GM23248 (cell line): ENCODE measurements around the gene COG7. TPM values are rescaled to one million over a fixed set of nuclear protein-coding genes. Genes with fewer than 3 reads are reported as not detected.
"Not testable (repeated sequence)": the region's sequence is repeated elsewhere in the genome, so short reads cannot be mapped to it uniquely, and the experiment has no call there.

Experiments used
- DNase-seq: peaks from one replicate; pipeline ENCODE4 v3.0.0-alpha.2; 2015
- H2AFZ ChIP-seq: fragments of 200-600 bp; sonication (generic); 2 replicates; pipeline ENCODE4 v1.6.1; 2016; ENCODE audit warnings: antibody characterized with exemption
- H3F3A ChIP-seq: fragments of 200-600 bp; sonication (generic); 2 replicates; pipeline ENCODE4 v1.6.1; 2016; ENCODE audit warnings: mild to moderate bottlenecking, antibody characterized with exemption, mixed run types; ENCODE audit not compliant: insufficient read depth
- H3K27ac ChIP-seq: fragments of 200-600 bp; sonication (generic); 2 replicates; pipeline ENCODE4 v1.5.1; 2016; ENCODE audit warnings: mild to moderate bottlenecking
- H3K27me3 ChIP-seq: fragments of 200-600 bp; sonication (generic); replicated peaks from 2 replicates; pipeline ENCODE4 v1.6.1; 2016; ENCODE audit warnings: mild to moderate bottlenecking; ENCODE audit not compliant: insufficient read depth
- H3K36me3 ChIP-seq: fragments of 200-600 bp; sonication (generic); 2 replicates; pipeline ENCODE4 v1.6.1; 2016; ENCODE audit warnings: low read depth, mild to moderate bottlenecking
- H3K4me1 ChIP-seq: fragments of 200-600 bp; sonication (generic); 2 replicates; pipeline ENCODE4 v1.6.1; 2016; ENCODE audit warnings: mild to moderate bottlenecking; ENCODE audit not compliant: insufficient read depth
- H3K4me2 ChIP-seq: fragments of 200-600 bp; sonication (generic); one replicate; pipeline ENCODE4 v1.6.1; 2016; ENCODE audit warnings: mild to moderate bottlenecking; ENCODE audit not compliant: unreplicated experiment
- H3K4me3 ChIP-seq: fragments of 200-600 bp; sonication (generic); 2 replicates; pipeline ENCODE4 v1.5.1; 2016; ENCODE audit warnings: mild to moderate bottlenecking
- H3K79me2 ChIP-seq: fragments of 200-600 bp; sonication (generic); 2 replicates; pipeline ENCODE4 v1.6.1; 2016; ENCODE audit warnings: mild to moderate bottlenecking; ENCODE audit not compliant: insufficient read depth
- H3K9ac ChIP-seq: fragments of 200-600 bp; sonication (generic); 2 replicates; pipeline ENCODE4 v1.6.1; 2016; ENCODE audit warnings: mild to moderate bottlenecking
- H3K9me2 ChIP-seq: fragments of 200-600 bp; sonication (generic); 2 replicates; pipeline ENCODE4 v1.6.1; 2016; ENCODE audit warnings: mixed run types, mild to moderate bottlenecking, moderate library complexity; ENCODE audit not compliant: insufficient read depth
- H3K9me3 ChIP-seq: fragments of 200-600 bp; sonication (generic); one replicate; pipeline ENCODE4 v1.6.1; 2017; ENCODE audit warnings: low read depth
- H4K20me1 ChIP-seq: fragments of 200-600 bp; sonication (generic); 2 replicates; pipeline ENCODE4 v1.6.0; 2016; ENCODE audit not compliant: insufficient read depth
- EZH2 ChIP-seq: fragments of 200-600 bp; sonication (generic); IDR thresholded peaks from 2 replicates; pipeline ENCODE4 v1.6.1; 2018; ENCODE audit warnings: antibody characterized with exemption, mild to moderate bottlenecking; ENCODE audit not compliant: insufficient read depth, poor library complexity, severe bottlenecking
- EZH2phosphoT487 ChIP-seq: fragments of 200-600 bp; sonication (generic); IDR thresholded peaks from 2 replicates; pipeline ENCODE4 v1.6.1; 2018; ENCODE audit warnings: antibody characterized with exemption, moderate library complexity, mild to moderate bottlenecking, low read depth; ENCODE audit not compliant: insufficient read depth
- WGBS, 2 experiments: methylation state at CpG; one replicate each; pipeline ENCODE4 v1.1.6; 2015 to 2017; ENCODE audit warnings: low lambda C conversion rate in 2 of 2, low coverage in 1 of 2; ENCODE audit errors: missing lambda C conversion rate in 2 of 2; 5-methylcytosine and 5-hydroxymethylcytosine counted together
- in situ Hi-C: fragments of 300-500 bp; cut with MboI; formaldehyde crosslinking; loops from 2 replicates; pipeline ENCODE4 v1.15.0; 2020
- polyA plus RNA-seq: library from polyadenylated mRNA; unstranded; fragments of >200 nt; fragmentation: Nextera tagmentation; extraction: Ambion mirVana; gene quantifications from 2 replicates; pipeline ENCODE4 v1.2.1, GENCODE V29; 2016
- total RNA-seq: library from RNA; depleted of rRNA; stranded (reverse); fragments of >200 nt; shearing (Covaris generic); gene quantifications from 2 replicates; pipeline ENCODE4 v1.2.3, GENCODE V29; 2014

COG7 gene
- total and polyA plus RNA-seq, 2 experiments from 2014 or later: 14.6 to 15.6 TPM

GRCh38 chr16:23392223-23392600, 60.8 kb downstream of the COG7 start:
- Histone ChIP-seq H3K27ac (no peak overlapping the region), H3K9ac (no peak overlapping the region), H3K27me3 (no peaks in the 10 kb centered on the region), H3K36me3 (peaks cover 15% of the 10 kb centered on the region; the same call in 1 of the 2 replicates), H3K4me3 (no peak overlapping the region), H4K20me1 (no peaks in the 10 kb centered on the region), H3K4me2 (no peak overlapping the region), H2AFZ (no peak overlapping the region), H3K4me1 (no peaks in the 10 kb centered on the region), H3F3A (no peaks in the 10 kb centered on the region), H3K79me2 (no peaks in the 10 kb centered on the region), H3K9me3 (no peaks in the 10 kb centered on the region), H3K9me2 (no peaks in the 10 kb centered on the region)
- WGBS, 2 experiments: 84 to 86% methylated on average over 6 of the region's 6 CpGs
- no peak for DNase-seq
- no peak for TF ChIP-seq EZH2
- in situ Hi-C loops: no loop called here

DNA sequence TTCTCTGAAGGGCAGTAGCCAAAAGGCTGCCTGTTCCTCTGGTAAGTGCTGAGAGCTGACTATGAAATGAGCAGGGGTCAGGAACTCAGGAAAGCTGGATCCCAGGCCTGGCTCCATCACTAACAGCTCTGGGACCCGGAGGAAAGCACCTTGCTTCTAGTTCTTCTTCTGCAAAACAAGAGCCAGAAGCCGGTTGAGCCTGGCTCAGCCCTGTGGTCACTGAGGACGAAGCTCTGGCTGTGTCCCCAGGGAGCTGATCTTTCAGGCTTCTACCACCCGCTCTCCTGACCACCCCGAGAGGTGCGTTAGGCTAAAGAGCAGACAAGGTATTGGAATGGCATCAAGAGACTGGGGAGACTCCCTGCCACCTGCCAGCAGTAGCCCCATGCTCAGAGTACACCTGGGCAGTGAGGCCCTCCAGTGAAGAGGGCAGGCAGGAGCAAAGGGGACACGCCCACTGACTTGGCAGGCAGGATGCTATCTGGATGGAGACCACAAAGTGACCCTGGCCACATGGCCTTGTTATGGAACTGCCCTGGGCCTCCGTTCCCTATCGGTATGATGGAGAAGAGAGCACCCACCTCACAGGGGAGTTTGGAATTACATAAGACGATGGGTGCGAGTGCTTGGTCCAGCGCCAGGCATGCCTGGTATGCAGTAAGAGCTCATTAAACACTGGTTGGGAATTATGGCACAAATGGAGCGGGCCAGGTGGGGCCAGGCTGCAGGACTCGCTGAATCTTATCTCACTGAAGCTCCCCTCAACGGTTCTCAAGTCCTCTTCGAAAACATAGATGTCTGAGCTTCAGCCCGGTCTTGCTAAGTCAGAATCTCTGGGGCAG, 61.4 kb downstream of the COG7 start:
- Histone ChIP-seq H3K27me3 (no peaks in the 10 kb centered on the region), H3K4me3 (no peak overlapping the region), H3K9me3 (no peaks in the 10 kb centered on the region), H4K20me1 (no peaks in the 10 kb centered on the region), H3K9ac (no peak overlapping the region), H3K4me2 (no peak overlapping the region), H3K27ac (no peak overlapping the region), H3K79me2 (no peaks in the 10 kb centered on the region), H3K4me1 (no peaks in the 10 kb centered on the region), H2AFZ (no peak overlapping the region), H3K9me2 (no peaks in the 10 kb centered on the region), H3K36me3 (peaks cover 15% of the 10 kb centered on the region; the same call in 1 of the 2 replicates), H3F3A (no peaks in the 10 kb centered on the region)
- WGBS, 2 experiments: 90 to 94% methylated on average over 17 of the region's 17 CpGs
- in situ Hi-C loops: no loop called here
- DNase-seq: no peak
- no peak for TF ChIP-seq EZH2phosphoT487

DNA sequence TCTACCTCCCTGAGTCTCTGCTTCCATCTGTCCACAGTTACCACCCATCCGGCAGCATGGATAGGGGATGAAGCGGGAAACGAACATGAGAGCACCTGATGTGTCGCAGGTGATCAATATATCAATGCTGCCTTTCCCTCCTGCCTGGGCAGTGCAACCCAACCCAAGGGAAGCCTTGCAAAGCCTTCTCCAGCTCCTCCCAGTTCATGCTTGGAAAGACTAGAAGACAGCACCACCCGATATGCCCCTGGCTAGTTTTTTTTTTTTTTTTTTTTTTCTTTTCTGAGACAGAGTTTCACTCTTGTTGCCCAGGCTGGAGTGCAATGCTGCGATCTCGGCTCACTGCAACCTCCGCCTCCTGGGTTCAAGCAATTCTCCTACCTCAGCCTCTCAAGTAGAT, 63.1 kb downstream of the COG7 start:
- H2AFZ ChIP-seq, DNase-seq, H4K20me1 ChIP-seq, H3K4me3 ChIP-seq, H3K9ac ChIP-seq, H3K4me1 ChIP-seq, H3K27ac ChIP-seq, H3K27me3 ChIP-seq, H3K9me3 ChIP-seq, H3K79me2 ChIP-seq, in situ Hi-C loops, H3F3A ChIP-seq, H3K9me2 ChIP-seq, H3K4me2 ChIP-seq: not testable (repeated sequence)
- 92 to 99% methylated on average over 5 to 8 of the region's 8 CpGs for WGBS, 2 experiments
- peaks cover 15% of the 10 kb centered on the region; the same call in 1 of the 2 replicates for H3K36me3 ChIP-seq

DNA sequence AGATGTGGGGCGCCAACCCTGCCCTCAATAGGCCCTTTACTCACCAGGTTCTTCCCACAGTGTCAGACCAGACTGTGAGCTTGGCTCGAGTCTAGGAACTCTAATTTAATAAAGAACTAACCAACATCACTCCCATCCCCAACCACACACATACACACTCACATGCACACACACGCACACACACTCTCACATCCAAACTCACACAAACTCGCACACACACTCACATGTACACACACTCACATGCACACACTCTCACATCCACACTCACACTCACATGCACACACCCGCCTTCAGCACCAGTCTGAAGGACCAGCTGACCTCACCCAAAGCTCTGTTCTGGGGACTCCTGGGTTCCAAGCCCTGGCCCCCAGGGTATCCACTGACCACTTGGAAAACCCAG, 63.8 kb downstream of the COG7 start:
- in situ Hi-C loops: no loop called here
- Histone ChIP-seq H3K27ac (no peak overlapping the region), H2AFZ (no peak overlapping the region), H3K9me3 (no peaks in the 10 kb centered on the region), H3K9ac (no peak overlapping the region), H3K4me2 (no peak overlapping the region), H3K36me3 (peaks cover 15% of the 10 kb centered on the region; the same call in 1 of the 2 replicates), H4K20me1 (no peaks in the 10 kb centered on the region), H3K27me3 (no peaks in the 10 kb centered on the region), H3K9me2 (no peaks in the 10 kb centered on the region), H3F3A (no peaks in the 10 kb centered on the region), H3K4me3 (no peak overlapping the region), H3K79me2 (no peaks in the 10 kb centered on the region), H3K4me1 (no peaks in the 10 kb centered on the region)
- 77 to 83% methylated on average over 5 of the region's 5 CpGs for WGBS, 2 experiments
- TF ChIP-seq EZH2phosphoT487 (no peak), EZH2 (no peak)
- DNase-seq: no peak

GRCh38 chr16:23388786-23389185, 64.2 kb downstream of the COG7 start:
- no peaks in the 10 kb centered on the region for H3K4me1 ChIP-seq
- peaks cover 14% of the 10 kb centered on the region; the same call in 1 of the 2 replicates for H3K36me3 ChIP-seq
- H3K27me3 ChIP-seq: no peaks in the 10 kb centered on the region
- H3K9me2 ChIP-seq: no peaks in the 10 kb centered on the region
- TF ChIP-seq EZH2phosphoT487: no peak
- TF ChIP-seq EZH2: no peak
- H2AFZ ChIP-seq: no peak overlapping the region
- H3K4me3 ChIP-seq: no peak overlapping the region
- H3K27ac ChIP-seq: no peak overlapping the region
- H3K4me2 ChIP-seq: no peak overlapping the region
- H3F3A ChIP-seq: no peaks in the 10 kb centered on the region
- no peak for DNase-seq
- H3K9me3 ChIP-seq: no peaks in the 10 kb centered on the region
- 96 to 97% methylated on average over 15 of the region's 15 CpGs for WGBS, 2 experiments
- no peak overlapping the region for H3K9ac ChIP-seq
- H3K79me2 ChIP-seq: no peaks in the 10 kb centered on the region
- in situ Hi-C loops: no loop called here
- no peaks in the 10 kb centered on the region for H4K20me1 ChIP-seq
